HEK293 (cell line): ENCODE measurements around the gene CD300LB.
A peak's percentile ranks its signal among the peaks of the same experiment; 100 is the strongest.
"Not testable (repeated sequence)": the region's sequence is repeated elsewhere in the genome, so short reads cannot be mapped to it uniquely, and the experiment has no call there.

ENCODE experiments used
- CTCF ChIA-PET: fragments of 350-600 bp; formaldehyde crosslinking; extraction: SDS; loops from one replicate; lab custom pipeline; 2021; ENCODE audit warnings: antibody characterized with exemption; lab: Yijun Ruan, JAX
- POLR2A ChIA-PET: fragments of 300-600 bp; formaldehyde crosslinking; extraction: SDS; loops from one replicate; lab custom pipeline; 2020; ENCODE audit warnings: antibody characterized with exemption, inconsistent platforms; lab: Yijun Ruan, JAX
- H3K27ac ChIP-seq: fragments of 200-500 bp; sonication (Bioruptor generic); 2 replicates; pipeline ENCODE4 v1.5.1; 2014; ENCODE audit warnings: low read depth, low read length, control low read depth, inconsistent platforms; ENCODE audit errors: extremely low read depth
- H3K36me3 ChIP-seq, 2 experiments: fragments of 200-500 bp in 1 of 2; sonication (Bioruptor generic) in 1 of 2; 1 replicate in 1 of 2; 2 replicates in 1 of 2; pipeline ENCODE4 v1.5.1; 2014 to 2017; ENCODE audit warnings: inconsistent platforms in 2 of 2, low read length in 2 of 2; ENCODE audit not compliant: control insufficient read depth in 2 of 2, insufficient read depth in 1 of 2
- H3K4me1 ChIP-seq: fragments of 200-500 bp; sonication (Bioruptor generic); 2 replicates; pipeline ENCODE4 v1.5.1; 2014; ENCODE audit warnings: mild to moderate bottlenecking, low read length, inconsistent platforms; ENCODE audit not compliant: control insufficient read depth, insufficient read depth
- H3K4me3 ChIP-seq: 2 replicates; pipeline ENCODE4 v1.5.1; 2011; ENCODE audit warnings: low read depth, mild to moderate bottlenecking, control low read depth, low read length, moderate library complexity
- H3K9me3 ChIP-seq: fragments of 200-500 bp; sonication (Bioruptor generic); 2 replicates; pipeline ENCODE4 v1.5.1; 2014; ENCODE audit warnings: low read depth, low read length, inconsistent platforms; ENCODE audit not compliant: control insufficient read depth, insufficient read depth
- GFI1B ChIP-seq: fragments of 450-650 bp; formaldehyde crosslinking; IDR thresholded peaks from 2 replicates; pipeline ENCODE4 v1.5.1; 2016; ENCODE audit warnings: missing biosample characterization, missing genetic modification characterization
- MZF1 ChIP-seq: fragments of 450-650 bp; formaldehyde crosslinking; IDR thresholded peaks from 2 replicates; pipeline ENCODE4 v1.5.1; 2017; ENCODE audit warnings: missing biosample characterization, missing genetic modification characterization, borderline replicate concordance
- PRDM1 ChIP-seq: fragments of 450-650 bp; formaldehyde crosslinking; IDR thresholded peaks from 2 replicates; pipeline ENCODE4; 2016; ENCODE audit warnings: missing biosample characterization, missing genetic modification characterization
- SP7 ChIP-seq: fragments of 450-650 bp; formaldehyde crosslinking; IDR thresholded peaks from 2 replicates; pipeline ENCODE4 v1.5.1; 2016; ENCODE audit warnings: missing biosample characterization, missing genetic modification characterization
- ZBTB17 ChIP-seq: fragments of 450-650 bp; formaldehyde crosslinking; IDR thresholded peaks from 2 replicates; pipeline ENCODE4 v1.5.1; 2016; ENCODE audit warnings: missing biosample characterization, missing genetic modification characterization
- ZEB2 ChIP-seq: fragments of 450-650 bp; formaldehyde crosslinking; IDR thresholded peaks from 2 replicates; pipeline ENCODE4 v1.5.1; 2016; ENCODE audit warnings: missing biosample characterization, missing genetic modification characterization
- ZNF10 ChIP-seq: fragments of 450-650 bp; formaldehyde crosslinking; IDR thresholded peaks from 2 replicates; pipeline ENCODE4 v1.5.1; 2017; ENCODE audit warnings: missing biosample characterization, missing genetic modification characterization
- ZNF239 ChIP-seq: fragments of 450-650 bp; formaldehyde crosslinking; IDR thresholded peaks from 2 replicates; pipeline ENCODE4 v1.5.1; 2016; ENCODE audit warnings: missing biosample characterization, missing genetic modification characterization
- ZNF266 ChIP-seq: fragments of 450-650 bp; formaldehyde crosslinking; IDR thresholded peaks from 2 replicates; pipeline ENCODE4 v1.5.1; 2016; ENCODE audit warnings: missing biosample characterization, missing genetic modification characterization, low read depth
- ZNF391 ChIP-seq: fragments of 450-650 bp; formaldehyde crosslinking; IDR thresholded peaks from 2 replicates; pipeline ENCODE4 v1.5.1; 2016; ENCODE audit warnings: low read depth, missing biosample characterization, missing genetic modification characterization, borderline replicate concordance
- ZNF416 ChIP-seq: fragments of 450-650 bp; formaldehyde crosslinking; IDR thresholded peaks from 2 replicates; pipeline ENCODE4 v1.5.1; 2016; ENCODE audit warnings: missing biosample characterization, missing genetic modification characterization
- ZNF521 ChIP-seq: fragments of 450-650 bp; formaldehyde crosslinking; IDR thresholded peaks from 2 replicates; pipeline ENCODE4 v1.5.1; 2017; ENCODE audit warnings: missing biosample characterization, mild to moderate bottlenecking, missing genetic modification characterization
- ZNF548 ChIP-seq: fragments of 450-650 bp; formaldehyde crosslinking; IDR thresholded peaks from 2 replicates; pipeline ENCODE4 v1.5.1; 2016; ENCODE audit warnings: missing biosample characterization, missing genetic modification characterization
- ZNF610 ChIP-seq: fragments of 450-650 bp; formaldehyde crosslinking; IDR thresholded peaks from 2 replicates; pipeline ENCODE4 v1.5.1; 2016; ENCODE audit warnings: missing biosample characterization, missing genetic modification characterization, borderline replicate concordance
- ZNF623 ChIP-seq: fragments of 450-650 bp; formaldehyde crosslinking; IDR thresholded peaks from 2 replicates; pipeline ENCODE4 v1.5.1; 2016; ENCODE audit warnings: missing biosample characterization, missing genetic modification characterization
- ZNF785 ChIP-seq: fragments of 450-650 bp; formaldehyde crosslinking; IDR thresholded peaks from 2 replicates; pipeline ENCODE4 v1.5.1; 2016; ENCODE audit warnings: missing biosample characterization, missing genetic modification characterization
- TF ChIP-seq, protein P1 (sequence below): fragments of 450-650 bp; formaldehyde crosslinking; IDR thresholded peaks from 2 replicates; pipeline ENCODE4 v1.5.1; 2017; ENCODE audit warnings: missing biosample characterization, missing genetic modification characterization
- TF ChIP-seq, protein P2 (sequence below): fragments of 450-650 bp; formaldehyde crosslinking; IDR thresholded peaks from 2 replicates; pipeline ENCODE4 v1.5.1; 2017; ENCODE audit warnings: missing biosample characterization, missing genetic modification characterization
- TF ChIP-seq, protein P3 (sequence below): fragments of 450-650 bp; formaldehyde crosslinking; IDR thresholded peaks from 2 replicates; pipeline ENCODE4 v1.5.1; 2016; ENCODE audit warnings: missing biosample characterization, missing genetic modification characterization
- TF ChIP-seq, protein P4 (sequence below): fragments of 450-650 bp; formaldehyde crosslinking; IDR thresholded peaks from 2 replicates; pipeline ENCODE4 v1.5.1; 2016; ENCODE audit warnings: missing biosample characterization, missing genetic modification characterization, borderline replicate concordance

The CD300LB gene

DNA sequence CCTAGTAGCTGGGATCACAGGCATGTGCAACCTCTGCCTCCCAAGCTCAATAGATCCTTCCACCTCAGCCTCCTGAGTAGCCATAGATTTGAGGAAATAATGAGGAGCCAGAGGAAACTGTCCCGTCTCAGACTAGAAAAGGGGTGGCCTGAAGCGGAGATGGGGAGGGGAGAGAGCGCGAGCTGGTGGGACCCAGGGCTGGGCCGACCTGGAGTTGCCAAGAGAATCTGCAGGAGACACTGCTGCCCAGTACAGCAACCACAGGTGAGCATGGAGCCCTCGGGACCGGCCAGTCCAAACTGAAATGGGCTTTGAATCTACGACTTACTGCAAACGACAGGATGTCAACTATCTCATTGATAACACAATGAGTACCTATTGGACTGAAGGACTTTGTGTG is 40.6 kb downstream of the CD300LB start:
- no peaks in the 10 kb centered on the region for H3K4me1 ChIP-seq
- H3K36me3 ChIP-seq, result no peaks in the 10 kb centered on the region
- POLR2A ChIA-PET, result no interaction called here
- CTCF ChIA-PET, result interaction anchor here (1.0 to 5.6 kb wide), 4 partner anchors 33 to 123 kb away, joined by 6 to 55 read pairs (median 15); partner anchors contain the start of gene GPR142
- TF ChIP-seq ZNF266 (tag by site-specific recombination) (no peak), ZNF391 (tag by site-specific recombination) (no peak), ZNF623 (no peak), PRDM1 (no peak), MZF1 (tag by site-specific recombination) (no peak), ZNF610 (tag by site-specific recombination) (no peak), SP7 (tag by site-specific recombination) (no peak), ZBTB17 (tag by site-specific recombination) (no peak), ZNF785 (tag by site-specific recombination) (no peak), ZNF521 (tag by site-specific recombination) (no peak), ZEB2 (no peak)
- TF ChIP-seq, protein P1, sequence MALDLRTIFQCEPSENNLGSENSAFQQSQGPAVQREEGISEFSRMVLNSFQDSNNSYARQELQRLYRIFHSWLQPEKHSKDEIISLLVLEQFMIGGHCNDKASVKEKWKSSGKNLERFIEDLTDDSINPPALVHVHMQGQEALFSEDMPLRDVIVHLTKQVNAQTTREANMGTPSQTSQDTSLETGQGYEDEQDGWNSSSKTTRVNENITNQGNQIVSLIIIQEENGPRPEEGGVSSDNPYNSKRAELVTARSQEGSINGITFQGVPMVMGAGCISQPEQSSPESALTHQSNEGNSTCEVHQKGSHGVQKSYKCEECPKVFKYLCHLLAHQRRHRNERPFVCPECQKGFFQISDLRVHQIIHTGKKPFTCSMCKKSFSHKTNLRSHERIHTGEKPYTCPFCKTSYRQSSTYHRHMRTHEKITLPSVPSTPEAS, result no peak; the same call in 1 of the 2 replicates
- TF ChIP-seq, protein P2, sequence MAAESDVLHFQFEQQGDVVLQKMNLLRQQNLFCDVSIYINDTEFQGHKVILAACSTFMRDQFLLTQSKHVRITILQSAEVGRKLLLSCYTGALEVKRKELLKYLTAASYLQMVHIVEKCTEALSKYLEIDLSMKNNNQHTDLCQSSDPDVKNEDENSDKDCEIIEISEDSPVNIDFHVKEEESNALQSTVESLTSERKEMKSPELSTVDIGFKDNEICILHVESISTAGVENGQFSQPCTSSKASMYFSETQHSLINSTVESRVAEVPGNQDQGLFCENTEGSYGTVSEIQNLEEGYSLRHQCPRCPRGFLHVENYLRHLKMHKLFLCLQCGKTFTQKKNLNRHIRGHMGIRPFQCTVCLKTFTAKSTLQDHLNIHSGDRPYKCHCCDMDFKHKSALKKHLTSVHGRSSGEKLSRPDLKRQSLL, result no peak
- H3K4me3 ChIP-seq, result no peak overlapping the region
- H3K27ac ChIP-seq, result no peak overlapping the region
- no peaks in the 10 kb centered on the region for H3K9me3 ChIP-seq

DNA sequence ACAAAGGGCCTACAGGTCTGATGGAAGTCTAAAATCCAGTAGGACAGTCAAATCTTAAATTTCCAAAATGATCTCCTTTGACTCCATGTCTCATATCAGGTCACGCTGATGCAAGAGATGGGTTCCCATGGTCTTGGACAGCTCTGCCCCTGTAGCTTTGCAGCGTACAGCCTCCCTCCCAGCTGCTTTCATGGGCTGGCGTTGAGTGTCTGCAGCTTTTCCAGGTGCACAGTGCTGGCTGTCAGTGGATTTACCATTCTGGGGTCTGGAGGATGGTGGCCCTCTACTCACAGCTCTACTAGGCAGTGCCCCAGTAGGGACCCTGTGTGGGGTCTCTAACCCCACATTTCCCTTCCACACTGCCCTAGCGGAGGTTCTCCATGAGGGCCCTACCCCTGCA is 43.0 kb downstream of the CD300LB start:
- H3K4me1 ChIP-seq, H3K27ac ChIP-seq: not testable (repeated sequence)
- CTCF ChIA-PET, result interaction anchor here (1.0 to 2.6 kb wide), 3 partner anchors 109 to 188 kb away, joined by 3 to 9 read pairs (median 5); no protein-coding TSS in a partner anchor
- TF ChIP-seq ZNF548 (tag by site-specific recombination), result peak; percentile 42; the same call in 1 of the 2 replicates
- TF ChIP-seq, all 188 proteins: peak for 1; not testable (repeated sequence) for 187
- H3K36me3 ChIP-seq, H3K4me3 ChIP-seq, H3K9me3 ChIP-seq, POLR2A ChIA-PET: not testable (repeated sequence)

DNA sequence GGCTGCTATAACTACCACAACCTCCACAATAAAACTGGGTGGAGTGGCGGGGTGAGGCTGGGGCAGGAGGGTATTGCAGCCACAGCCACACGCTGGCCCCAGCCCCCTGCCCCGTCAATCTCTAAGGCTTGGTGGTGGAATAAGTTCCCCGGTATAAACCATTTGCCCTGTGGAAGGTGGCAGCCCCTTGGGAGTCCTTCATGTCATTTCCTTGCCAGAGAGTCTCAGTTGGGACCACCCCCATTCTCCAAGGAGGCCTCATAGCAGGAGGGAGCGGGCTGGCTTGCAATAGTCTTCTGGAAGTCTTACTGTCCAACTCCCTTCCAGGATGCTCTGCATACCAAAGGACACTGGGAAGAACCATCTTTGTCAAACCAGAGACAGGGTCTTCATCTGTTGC is 45.4 kb downstream of the CD300LB start:
- Histone ChIP-seq H3K4me3 (no peak overlapping the region), H3K4me1 (no peaks in the 10 kb centered on the region), H3K36me3 (no peaks in the 10 kb centered on the region), H3K27ac (no peak overlapping the region), H3K9me3 (no peaks in the 10 kb centered on the region)
- TF ChIP-seq, protein P3, sequence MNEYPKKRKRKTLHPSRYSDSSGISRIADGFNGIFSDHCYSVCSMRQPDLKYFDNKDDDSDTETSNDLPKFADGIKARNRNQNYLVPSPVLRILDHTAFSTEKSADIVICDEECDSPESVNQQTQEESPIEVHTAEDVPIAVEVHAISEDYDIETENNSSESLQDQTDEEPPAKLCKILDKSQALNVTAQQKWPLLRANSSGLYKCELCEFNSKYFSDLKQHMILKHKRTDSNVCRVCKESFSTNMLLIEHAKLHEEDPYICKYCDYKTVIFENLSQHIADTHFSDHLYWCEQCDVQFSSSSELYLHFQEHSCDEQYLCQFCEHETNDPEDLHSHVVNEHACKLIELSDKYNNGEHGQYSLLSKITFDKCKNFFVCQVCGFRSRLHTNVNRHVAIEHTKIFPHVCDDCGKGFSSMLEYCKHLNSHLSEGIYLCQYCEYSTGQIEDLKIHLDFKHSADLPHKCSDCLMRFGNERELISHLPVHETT (tag by site-specific recombination), result no peak
- TF ChIP-seq ZNF10 (tag by site-specific recombination), result no peak
- no peak for TF ChIP-seq ZNF416 (tag by site-specific recombination)
- no peak for TF ChIP-seq GFI1B
- TF ChIP-seq, protein P4, sequence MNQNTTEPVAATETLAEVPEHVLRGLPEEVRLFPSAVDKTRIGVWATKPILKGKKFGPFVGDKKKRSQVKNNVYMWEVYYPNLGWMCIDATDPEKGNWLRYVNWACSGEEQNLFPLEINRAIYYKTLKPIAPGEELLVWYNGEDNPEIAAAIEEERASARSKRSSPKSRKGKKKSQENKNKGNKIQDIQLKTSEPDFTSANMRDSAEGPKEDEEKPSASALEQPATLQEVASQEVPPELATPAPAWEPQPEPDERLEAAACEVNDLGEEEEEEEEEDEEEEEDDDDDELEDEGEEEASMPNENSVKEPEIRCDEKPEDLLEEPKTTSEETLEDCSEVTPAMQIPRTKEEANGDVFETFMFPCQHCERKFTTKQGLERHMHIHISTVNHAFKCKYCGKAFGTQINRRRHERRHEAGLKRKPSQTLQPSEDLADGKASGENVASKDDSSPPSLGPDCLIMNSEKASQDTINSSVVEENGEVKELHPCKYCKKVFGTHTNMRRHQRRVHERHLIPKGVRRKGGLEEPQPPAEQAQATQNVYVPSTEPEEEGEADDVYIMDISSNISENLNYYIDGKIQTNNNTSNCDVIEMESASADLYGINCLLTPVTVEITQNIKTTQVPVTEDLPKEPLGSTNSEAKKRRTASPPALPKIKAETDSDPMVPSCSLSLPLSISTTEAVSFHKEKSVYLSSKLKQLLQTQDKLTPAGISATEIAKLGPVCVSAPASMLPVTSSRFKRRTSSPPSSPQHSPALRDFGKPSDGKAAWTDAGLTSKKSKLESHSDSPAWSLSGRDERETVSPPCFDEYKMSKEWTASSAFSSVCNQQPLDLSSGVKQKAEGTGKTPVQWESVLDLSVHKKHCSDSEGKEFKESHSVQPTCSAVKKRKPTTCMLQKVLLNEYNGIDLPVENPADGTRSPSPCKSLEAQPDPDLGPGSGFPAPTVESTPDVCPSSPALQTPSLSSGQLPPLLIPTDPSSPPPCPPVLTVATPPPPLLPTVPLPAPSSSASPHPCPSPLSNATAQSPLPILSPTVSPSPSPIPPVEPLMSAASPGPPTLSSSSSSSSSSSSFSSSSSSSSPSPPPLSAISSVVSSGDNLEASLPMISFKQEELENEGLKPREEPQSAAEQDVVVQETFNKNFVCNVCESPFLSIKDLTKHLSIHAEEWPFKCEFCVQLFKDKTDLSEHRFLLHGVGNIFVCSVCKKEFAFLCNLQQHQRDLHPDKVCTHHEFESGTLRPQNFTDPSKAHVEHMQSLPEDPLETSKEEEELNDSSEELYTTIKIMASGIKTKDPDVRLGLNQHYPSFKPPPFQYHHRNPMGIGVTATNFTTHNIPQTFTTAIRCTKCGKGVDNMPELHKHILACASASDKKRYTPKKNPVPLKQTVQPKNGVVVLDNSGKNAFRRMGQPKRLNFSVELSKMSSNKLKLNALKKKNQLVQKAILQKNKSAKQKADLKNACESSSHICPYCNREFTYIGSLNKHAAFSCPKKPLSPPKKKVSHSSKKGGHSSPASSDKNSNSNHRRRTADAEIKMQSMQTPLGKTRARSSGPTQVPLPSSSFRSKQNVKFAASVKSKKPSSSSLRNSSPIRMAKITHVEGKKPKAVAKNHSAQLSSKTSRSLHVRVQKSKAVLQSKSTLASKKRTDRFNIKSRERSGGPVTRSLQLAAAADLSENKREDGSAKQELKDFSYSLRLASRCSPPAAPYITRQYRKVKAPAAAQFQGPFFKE, result no peak
- TF ChIP-seq ZNF785 (tag by site-specific recombination), result no peak
- no peak for TF ChIP-seq ZBTB17 (tag by site-specific recombination)
- TF ChIP-seq ZNF239 (tag by site-specific recombination), result no peak
- ChIA-PET POLR2A (no interaction called here), CTCF (interaction anchor here (0.7 kb wide), 1 partner anchor 107 kb away, joined by 3 read pairs; no protein-coding TSS in a partner anchor)
